Fibroblast of lung (primary cell): ENCODE results near the gene ECT2.

Experiments
- CTCF ChIP-seq, 2 donors: IDR thresholded peaks in 1 of 2; conservative IDR thresholded peaks in 1 of 2; 1 replicate in 1 of 2; 2 replicates in 1 of 2; pipeline ENCODE4 v1.5.1; 2011 to 2012; ENCODE audit warnings: low read length in 2 of 2, control low read depth in 1 of 2, inconsistent platforms in 1 of 2, low read depth in 1 of 2, mild to moderate bottlenecking in 1 of 2
- EZH2 ChIP-seq: IDR thresholded peaks from 2 replicates; pipeline ENCODE4 v1.5.1; 2012; ENCODE audit warnings: low read length, control low read depth, mild to moderate bottlenecking; ENCODE audit errors: missing control alignments

DNA sequence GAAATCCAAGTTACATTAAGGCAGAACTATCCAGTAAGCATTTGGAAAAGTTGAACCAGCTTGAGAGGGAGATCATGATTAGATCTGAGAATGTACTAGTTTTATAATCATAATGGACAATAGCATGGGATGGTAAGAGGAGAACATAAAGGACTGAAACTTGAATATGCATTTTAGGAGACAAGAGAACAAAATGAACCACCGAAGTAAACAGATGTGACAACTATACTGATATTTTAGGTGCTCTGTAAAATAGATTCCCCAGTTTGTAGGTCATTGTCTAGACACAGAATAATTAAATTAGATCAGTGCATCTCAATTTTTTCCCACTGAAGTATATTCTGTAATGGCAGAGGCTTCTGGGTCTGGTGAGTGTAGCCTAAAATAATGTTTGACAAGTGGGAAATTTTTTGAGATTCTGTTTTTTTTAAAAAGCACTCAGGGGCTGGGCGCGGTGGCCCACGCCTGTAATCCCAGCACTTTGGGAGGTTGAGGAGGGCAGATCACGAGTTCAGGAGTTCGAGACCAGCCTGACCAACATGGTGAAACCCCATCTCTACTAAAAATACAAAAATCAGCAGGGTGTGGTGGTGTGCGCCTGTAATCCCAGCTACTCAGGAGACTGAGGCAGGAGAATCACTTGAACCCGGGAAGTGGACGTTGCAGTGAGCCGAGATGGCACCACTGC, 16.3 kb downstream of the ECT2 start:
- TF ChIP-seq CTCF (conservative IDR thresholded peaks at IDR 0.05 in 1 of 2, IDR thresholded peaks at IDR 0.05 in 1 of 2; ENCODE audit: low read depth in 1 of 2, low read length in 2 of 2) (no peak), EZH2 (no peak)
